ENCODE measurements around the gene XPNPEP3.

The XPNPEP3 gene

DNA sequence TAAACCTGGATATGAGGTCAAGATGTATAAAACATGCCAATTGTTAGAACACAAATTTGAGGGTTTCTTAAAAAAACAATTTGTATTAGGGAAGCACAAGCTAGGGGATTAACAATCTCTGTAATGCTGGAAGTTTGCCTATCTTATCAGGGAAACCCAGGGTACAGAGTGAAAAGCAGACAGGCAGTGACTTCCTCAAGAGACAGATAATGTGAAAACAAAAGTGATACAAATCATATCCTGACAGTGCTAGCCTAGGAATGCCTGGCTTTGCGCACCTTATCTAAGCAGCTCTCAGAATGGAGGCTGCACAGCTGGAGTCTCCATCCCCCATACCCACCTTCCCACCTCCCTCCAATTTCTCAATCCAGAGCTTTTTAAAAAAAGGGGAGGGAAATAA is 71.7 kb downstream of the XPNPEP3 start:
- DNase-seq (ENCODE audit: low read depth in 1 of 2, low spot score in 1 of 2): no peak

DNA sequence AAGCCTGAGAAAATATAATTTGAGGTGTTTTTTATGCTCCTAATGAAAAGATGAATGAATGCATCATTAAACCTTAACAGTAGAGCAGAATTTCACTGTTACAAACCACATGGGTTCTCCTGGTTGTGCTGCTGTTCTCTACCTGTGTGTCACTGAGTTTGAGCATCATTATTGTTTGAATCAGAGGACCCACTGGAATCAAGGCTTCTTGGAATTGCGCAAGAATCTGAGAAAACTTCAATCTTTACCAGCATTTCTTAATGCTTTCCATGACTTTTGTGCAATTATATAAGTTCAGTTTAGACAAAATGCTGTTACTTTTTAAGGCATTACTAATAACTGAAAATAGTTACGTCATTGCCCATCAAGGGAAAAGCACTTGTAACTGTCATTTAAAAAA is 75.4 kb downstream of the XPNPEP3 start:
- no peak for DNase-seq (ENCODE audit: low read depth in 1 of 2, low spot score in 1 of 2)

DNA sequence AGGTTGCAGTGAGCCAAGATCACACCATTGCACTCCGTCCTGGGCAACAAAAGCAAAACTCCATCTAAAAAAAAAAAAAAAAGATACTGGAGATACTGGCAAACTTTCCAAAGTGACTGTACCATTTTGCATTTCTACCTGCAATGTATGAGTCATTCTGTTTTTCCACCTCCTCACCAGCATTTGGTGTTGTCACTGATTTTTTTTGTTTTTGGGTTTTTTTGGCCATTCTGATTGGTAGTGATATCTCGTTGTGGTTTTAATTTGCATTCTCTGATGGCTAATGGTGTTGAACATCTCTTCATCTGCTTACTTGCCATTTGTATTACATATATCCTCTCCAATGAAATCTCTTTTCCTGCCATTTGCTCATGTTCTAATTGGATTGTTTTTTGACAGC is 82.3 kb downstream of the XPNPEP3 start:
- DNase-seq (ENCODE audit: low read depth in 1 of 2, low spot score in 1 of 2): no peak

DNA sequence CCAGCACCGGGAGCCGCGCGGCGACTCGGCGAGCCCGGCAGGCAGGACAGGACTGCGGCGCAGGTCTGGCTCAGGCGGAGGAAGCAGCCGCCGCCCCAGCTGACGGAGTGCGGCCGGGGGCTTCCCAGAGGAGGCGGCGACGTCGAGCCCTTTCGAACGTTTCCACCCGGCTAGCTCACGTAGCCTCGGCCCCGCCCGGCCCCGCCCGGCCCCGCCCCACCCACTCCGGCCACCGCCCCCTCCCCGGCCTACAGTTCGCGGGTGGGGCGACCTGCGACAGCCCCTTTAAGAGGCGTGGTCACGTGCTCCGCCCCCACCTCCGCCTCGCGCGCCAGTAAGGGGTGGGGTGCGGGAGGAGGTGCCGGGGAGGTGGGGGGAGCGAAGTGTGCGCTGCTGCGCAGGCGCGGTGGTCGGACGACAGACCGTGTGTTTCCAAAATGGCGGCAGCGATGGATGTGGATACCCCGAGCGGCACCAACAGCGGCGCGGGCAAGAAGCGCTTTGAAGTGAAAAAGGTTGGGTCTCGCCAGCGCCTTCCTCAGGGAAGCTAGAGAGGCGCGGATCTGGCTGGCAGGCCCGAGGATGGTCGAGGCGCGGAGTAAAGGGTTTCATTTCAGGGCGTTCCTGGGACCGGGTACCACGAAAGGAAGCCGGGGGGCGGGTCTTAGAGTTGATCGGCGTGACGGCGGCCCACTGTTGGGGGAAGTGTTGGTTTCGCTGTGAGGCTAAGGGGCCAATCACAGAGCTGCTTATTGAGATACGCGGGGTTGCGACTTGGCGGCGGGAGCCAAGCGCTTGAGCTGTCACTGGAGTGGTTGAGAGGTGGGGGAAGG is 94.2 kb downstream of the XPNPEP3 start, which contains the start of gene RBX1:
Gene RBX1, plus strand, starts transcription at position 417 of the 833 bp plus-strand sequence. Its CDS starts 21 bp downstream, at position 438.
- DNase-seq (ENCODE audit: low read depth in 1 of 2, low spot score in 1 of 2): peak; percentile 98

DNA sequence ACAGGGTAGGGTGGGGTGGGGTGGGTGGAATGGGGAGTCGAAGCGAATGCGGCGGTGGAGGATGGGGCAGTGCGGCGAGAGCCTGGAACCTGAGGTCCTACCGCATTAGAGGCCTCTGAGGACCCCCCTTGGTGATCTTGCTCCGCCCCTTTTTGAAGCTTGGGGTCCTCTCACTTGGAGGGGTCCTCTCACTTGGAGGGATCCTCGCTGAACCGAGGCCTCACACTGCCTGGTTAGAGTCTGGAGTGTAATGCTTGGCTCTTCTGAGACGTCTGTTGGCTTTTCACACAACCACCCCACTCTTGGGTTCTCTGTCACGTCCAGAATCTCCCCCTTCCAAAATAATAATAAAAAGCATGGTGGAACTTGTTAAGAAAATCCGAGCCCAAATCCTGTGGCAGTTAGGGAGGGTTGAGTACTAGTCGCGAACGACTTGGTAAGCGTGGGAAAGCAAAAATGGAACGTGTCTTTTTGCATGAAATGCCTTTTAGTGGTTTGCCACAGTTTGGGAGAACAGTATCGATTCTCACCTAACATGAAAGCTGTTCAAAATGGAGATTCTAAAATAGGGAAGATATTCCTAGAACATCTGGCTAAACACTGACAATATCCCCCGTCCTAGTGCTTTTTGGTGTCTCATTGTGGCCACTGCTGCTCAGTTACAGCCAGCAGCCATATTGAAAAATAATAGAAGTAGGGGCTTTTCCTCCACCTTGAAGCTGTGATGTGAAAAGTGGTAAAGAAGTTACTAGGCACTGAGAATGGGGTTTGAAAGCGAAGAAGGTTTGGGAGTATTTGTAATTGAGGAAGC is 95.1 kb downstream of the XPNPEP3 start:
- DNase-seq (ENCODE audit: low read depth in 1 of 2, low spot score in 1 of 2): no peak

DNA sequence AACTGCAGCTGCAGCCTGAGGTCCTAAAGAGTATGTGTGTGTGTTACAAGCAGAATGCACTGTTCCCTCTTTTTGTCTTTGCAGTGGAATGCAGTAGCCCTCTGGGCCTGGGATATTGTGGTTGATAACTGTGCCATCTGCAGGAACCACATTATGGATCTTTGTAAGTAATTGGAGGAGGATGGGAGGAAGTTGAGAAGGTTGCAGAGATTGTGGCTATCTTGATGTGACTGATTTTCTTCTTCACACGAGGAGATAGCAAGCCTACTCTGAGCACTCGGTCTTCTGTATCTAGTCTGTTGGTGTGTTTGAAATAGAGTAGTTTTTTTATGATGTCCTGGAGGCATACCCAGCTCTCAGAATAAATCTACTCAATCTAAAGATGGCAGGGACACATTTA is 96.5 kb downstream of the XPNPEP3 start:
- DNase-seq (ENCODE audit: low read depth in 1 of 2, low spot score in 1 of 2): no peak

DNA sequence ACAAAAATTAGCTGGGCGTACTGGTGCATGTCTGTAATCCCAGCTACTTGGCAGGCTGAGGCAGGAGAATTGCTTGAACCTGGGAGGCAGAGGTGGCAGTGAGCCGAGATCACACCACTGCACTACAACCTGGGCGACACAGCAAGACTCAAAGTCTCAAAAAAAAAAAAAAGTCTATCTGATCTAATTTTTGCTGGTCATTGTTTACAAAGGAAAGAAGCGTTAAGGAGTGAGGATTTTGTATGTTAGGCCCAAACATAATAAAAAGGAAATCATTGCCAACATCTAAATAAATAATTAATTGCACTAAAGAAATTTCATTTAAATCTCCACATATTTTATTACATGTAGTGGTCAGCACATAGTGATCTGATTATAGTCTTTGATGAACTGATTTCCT is 97.2 kb downstream of the XPNPEP3 start:
- no peak for DNase-seq (ENCODE audit: low read depth in 1 of 2, low spot score in 1 of 2)

DNA sequence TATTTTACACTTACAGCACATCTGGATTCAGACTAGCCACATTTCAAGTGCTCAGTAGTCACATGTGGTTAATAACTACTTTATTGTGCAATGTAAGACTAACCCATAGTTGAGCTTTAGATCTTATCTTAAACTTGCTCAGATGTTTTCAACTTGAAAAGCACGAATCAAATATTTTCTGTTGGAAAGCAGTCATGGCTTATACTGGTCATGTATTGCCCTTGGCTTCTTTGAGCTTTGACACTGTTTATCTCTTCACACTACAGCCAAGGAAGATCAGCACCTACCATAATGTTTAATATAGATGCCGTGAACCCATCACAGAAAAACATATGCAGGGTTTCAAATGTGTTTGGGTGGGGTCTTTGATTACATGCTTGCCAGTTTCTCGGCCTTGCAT is 98.6 kb downstream of the XPNPEP3 start:
- no peak for DNase-seq (ENCODE audit: low read depth in 1 of 2, low spot score in 1 of 2)

DNA sequence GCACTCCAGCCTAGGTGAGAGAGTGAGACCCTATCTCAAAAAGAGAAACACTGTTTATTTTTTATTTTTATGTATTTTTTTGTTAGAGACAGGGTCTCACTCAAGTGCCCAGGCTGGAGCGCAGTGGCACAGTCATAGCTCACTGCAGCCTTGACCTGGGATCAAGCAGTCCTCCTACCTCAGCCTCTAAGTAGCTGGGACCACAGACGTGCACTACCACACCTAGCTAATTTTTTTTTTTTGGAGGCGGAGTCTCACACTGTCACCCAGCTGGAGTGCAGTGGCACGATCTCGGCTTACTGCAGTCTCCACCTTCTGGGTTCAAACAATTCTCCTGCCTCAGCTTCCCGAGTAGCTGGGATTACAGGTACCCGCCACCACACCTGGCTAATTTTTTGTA is 100.7 kb downstream of the XPNPEP3 start:
- DNase-seq (ENCODE audit: low read depth in 1 of 2, low spot score in 1 of 2): no peak

DNA sequence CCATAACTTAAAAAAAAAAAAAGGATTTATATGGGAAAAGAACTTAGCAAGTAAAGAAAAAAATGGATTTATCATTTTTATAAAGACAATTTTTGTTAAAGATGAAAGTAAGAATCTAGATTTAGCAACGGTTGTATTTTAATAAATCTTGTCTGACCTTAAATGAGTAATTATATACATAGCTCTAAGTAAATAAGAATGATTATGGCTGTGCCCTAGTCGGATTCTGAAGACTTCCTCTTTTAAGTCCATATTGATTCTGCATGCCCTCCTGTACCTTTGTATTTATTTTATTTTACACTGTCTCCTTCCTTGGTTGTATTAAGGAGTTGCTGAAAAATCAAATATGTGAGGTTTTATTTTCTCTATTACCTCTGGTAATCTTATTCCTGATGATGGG is 101.4 kb downstream of the XPNPEP3 start:
- no peak for DNase-seq (ENCODE audit: low read depth in 1 of 2, low spot score in 1 of 2)

DNA sequence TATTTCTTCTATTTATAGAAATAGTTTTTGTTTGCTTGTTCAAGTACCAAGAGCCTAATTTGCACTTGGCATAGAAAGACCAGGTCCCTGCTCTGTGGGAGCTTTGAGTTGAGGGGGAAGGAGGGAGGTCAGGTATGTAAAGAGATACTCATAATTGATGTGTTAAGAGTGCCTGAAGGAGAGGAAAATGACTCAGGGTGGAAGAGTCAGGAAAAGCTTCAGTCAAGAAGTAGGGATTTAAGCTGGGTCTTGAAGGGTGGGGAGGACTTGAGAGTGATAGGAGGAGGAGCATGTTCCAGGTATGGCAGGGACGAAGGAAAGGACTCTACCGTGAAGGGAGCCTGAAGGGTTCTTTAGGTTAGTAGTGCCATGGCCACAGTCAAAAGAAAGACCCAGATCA is 103.2 kb downstream of the XPNPEP3 start:
- no peak for DNase-seq (ENCODE audit: low read depth in 1 of 2, low spot score in 1 of 2)

DNA sequence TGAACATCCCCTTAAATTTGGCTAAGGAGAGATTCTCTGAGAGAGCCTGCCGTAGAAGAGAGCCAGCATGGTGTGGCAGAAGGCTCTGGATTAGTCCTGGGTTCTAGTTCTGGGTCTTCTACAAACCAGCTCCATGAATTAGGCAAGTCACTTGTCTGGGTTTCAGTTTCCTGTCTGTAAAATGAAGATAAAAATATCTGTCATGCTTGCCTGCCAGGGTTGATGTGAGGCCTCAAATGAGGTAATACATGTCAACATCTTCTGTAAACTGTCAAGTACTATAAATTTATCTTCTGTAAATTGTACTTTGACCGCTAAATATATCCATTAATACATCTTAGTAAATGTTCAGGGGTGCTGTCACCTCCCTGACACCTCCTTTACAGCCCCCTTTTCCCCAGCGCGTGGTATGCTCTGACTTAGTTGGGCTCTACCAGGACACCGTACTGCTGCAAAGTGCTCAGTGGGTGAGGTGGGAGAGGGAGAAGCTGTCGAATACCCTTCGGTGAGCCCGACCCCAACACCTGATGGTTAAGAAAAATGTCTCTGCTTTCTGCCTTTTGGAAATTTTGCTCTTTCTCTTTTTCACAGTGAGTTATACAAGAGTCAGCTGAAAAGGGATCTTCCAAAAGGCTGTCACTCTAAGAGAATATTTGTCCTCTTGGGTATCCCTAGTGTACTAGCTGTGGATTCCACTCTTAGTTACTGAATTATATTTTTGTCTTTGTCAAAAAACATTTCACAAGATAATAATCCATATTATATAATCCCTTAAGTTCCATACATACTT is 109.2 kb downstream of the XPNPEP3 start:
- no peak for DNase-seq (ENCODE audit: low read depth in 1 of 2, low spot score in 1 of 2)

DNA sequence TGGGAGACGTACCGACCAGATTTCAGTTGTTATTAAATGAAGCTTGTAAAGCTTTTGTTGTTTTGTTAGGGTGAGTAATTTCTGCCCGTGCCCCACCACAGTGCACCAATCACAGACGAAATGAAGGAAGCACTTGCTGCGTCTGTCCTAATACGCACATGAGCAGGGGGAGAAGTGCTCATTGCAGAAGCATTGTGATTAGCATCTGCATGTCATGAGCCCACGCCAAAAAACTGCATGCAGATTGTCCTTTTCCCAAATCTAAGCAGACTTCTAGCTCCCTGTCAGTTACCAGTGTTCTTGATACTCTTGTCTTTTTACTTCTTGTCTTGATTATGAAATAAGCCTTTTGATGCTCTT is 109.8 kb downstream of the XPNPEP3 start:
- DNase-seq (ENCODE audit: low read depth in 1 of 2, low spot score in 1 of 2): no peak

DNA sequence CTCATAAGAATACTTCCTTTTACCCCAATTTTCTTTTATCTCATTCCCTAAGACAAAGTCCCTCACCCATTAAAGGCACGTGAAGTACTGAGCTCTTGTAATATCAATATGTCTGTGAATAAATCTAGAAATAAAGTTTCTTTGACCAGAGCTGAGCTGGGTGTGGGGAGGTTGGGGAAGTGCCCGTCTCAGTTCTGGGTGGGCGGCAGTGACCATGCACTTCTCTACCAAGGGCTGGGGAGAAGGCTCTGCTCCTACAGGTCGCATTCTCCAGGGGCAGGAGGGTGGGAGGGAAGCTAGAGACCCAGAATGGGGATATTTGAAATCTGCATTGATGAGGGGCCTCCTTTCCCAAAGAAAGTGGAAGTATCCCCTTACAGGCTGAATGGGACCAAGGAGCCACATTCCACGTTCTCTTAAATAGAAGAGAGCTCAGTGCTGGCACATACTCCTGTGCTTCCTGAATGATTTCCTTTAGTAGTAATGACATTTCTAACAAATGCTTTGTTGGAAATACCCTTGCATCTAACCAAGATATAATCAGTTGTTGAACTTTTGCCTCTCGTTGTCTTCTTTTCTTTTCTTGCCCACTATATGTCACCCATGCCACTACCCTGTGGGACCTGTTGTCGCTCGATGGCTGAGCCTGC is 110.3 kb downstream of the XPNPEP3 start:
- DNase-seq (ENCODE audit: low read depth in 1 of 2, low spot score in 1 of 2): no peak

DNA sequence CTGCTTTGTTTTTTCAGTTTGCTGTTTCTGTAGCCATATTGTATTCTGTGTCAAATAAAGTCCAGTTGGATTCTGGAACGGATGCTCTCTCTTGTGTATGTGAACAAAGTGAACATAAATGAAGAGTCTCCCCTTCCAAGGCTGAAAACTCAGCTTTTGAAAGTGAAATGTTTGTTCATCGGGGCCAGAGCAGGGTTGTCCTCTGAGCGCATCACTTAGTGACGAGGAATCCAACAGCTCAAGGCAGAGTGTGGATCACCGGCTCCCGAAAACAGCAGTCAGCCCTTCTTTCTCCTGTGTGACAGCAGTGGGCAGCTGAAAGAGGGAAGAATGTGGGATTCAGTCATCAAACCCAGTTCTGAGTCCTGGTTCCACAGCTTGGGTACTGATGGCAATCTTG is 115.6 kb downstream of the XPNPEP3 start:
- no peak for DNase-seq (ENCODE audit: low read depth in 1 of 2, low spot score in 1 of 2)

DNA sequence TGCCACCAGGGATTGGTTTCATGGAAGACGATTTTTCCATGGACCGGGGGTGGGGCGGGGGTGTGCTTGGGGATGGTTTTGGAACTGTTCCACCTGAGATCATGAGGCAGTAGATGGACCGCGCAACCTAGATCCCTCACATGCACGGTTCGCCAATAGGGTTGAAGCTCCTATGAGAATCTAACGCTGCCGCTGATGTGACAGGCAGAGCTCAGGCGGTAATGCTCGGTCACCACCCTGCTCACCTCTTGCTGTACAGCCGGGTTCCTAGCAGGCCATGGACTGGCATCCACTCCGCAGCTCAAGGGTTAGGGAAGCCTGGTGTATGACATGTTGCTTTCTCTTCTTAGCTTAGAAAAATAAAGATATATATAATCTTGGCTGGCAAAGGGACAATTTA is 116.2 kb downstream of the XPNPEP3 start:
- no peak for DNase-seq (ENCODE audit: low read depth in 1 of 2, low spot score in 1 of 2)

DNA sequence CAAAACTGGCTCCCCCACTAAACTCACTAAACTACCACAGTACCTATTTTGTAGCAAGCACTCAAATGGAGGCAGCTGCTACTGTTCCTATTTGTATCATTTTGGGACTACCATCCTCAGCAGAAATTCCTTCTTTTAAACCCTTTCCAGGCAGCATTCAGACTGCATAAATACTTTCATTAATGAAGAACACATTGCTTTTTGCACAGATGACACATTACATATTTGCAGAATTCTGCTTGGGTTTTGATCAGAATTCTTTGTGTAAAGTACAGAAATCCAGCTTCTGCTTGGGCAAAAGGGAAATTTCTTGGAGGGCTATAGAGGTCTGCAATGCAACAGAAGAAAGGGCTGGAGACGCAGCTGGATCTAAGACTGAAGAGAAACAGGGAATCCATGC is 118.4 kb downstream of the XPNPEP3 start:
- DNase-seq (ENCODE audit: low read depth in 1 of 2, low spot score in 1 of 2): no peak

DNA sequence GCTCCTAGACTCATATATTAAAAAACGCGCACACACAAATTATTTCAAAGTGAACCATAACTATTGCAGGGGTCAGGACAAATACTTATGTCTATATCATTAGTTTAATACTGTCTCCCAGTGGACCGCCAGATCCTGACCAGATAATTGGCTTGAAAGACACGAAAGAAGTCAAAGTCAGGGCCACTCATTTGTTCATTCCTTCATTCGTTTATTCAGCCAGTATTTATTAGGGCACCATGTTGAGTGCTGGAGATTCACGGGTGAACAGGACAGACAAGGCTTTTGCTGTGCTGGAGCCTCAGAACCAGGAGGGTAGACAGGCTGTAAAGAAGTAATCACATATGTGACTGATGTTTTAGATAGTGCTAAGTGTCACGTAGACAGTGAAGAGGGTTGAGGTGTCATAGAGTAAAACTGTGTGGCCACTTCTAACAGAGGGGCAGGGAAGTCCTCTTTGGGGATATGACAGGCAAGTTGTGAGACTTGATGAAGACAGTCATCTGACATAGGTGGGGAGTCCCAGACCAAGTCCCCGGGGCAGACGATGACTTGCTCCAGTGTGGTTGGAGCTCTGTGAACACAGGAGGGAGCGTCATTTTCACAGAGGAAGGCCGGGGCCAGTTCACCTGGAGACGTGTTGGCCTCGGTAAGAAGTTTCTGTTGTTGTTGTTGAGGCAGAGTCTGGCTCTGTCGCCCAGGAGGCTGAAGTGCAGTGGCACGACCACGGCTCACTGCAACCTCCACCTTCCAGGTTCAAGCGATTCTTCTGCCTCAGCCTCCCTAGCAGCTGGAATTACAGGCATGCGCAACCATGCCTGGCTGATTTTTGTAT is 120.1 kb downstream of the XPNPEP3 start:
- DNase-seq (ENCODE audit: low read depth in 1 of 2, low spot score in 1 of 2): no peak

DNA sequence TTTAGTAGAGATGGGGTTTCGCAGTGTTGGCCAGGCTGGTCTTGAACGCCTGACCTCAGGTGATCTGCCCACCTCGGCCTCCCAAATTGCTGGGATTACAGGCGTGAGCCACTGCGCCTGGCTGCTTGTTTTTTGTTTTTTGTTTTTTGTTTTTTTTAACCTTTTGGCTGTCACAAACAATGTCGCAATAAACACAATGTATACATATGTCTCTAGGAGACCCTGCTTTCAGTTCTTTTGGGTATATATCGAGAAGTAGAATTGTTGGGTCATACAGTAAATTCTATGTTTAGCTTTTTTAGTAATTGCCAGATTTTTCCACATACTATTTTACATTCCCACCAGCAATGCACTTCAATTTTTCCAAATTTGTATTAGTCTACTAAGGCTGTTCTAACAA is 122.2 kb downstream of the XPNPEP3 start:
- no peak for DNase-seq (ENCODE audit: low read depth in 1 of 2, low spot score in 1 of 2)

DNA sequence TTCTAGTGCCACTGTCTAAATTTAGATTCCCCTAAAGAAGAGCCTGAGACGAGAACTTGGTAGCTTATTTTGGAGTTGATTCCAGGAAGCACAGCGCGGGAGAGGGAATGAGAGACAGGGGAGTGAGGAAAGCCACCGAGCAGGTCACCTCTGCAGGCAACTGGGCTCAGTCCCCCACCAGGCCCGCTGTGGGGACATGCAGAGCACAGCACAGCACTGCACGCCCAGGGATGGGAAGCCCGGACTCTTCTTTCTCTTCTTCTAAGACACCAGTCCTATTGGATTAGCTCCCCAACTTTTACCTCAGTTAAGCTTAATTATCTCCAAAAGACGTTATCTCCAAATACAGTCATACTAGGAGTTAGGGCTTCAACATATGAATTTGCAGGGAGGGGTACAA is 122.9 kb downstream of the XPNPEP3 start:
- DNase-seq (ENCODE audit: low read depth in 1 of 2, low spot score in 1 of 2): no peak
